COLO668 (cell line): ENCODE results near the gene PLXNA2.

Source experiments
- DNase-seq: peaks from one replicate; lab custom pipeline; 2025; ENCODE audit not compliant: unreplicated experiment; lab: John Stamatoyannopoulos, UW

Gene PLXNA2

DNA sequence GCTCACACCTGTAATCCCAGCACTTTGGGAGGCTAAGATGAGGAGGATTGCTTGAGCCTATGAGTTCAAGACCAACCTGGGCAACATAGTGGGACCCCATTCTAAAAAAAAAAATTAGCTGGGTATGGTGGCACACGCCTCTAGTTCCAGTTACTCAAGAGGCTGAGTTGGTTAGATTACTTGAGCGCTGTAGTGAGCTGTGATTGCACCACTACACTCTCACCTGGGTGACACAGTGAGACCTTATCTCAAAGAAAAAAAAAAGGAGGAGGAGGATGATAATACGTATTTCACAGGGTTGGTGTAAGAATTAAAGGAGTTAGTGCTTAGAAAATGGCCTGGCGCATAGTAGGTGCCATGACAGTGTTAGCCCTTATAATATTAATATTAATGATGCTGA, 144.1 kb downstream of the PLXNA2 start:
- no peak for DNase-seq

DNA sequence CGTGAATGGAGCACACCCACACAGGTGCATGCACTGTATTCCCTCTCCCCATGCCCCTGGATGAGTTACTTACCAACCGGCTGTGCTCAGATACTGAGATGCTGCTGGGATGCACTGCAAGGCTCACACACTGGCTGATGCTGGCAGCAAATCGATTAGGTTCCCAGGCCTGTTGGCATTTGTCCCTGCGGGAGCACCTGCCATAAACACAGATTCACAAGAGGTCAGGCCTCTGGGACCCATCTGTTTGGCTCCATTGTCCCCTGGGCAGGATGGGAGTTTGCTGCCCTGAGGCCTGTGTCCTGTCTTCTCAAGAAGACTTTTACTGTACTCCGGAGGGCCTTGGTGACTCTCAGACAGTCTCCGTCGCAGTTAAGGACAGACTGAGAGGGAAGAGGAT, 145.4 kb downstream of the PLXNA2 start:
- peak; percentile 18 for DNase-seq

DNA sequence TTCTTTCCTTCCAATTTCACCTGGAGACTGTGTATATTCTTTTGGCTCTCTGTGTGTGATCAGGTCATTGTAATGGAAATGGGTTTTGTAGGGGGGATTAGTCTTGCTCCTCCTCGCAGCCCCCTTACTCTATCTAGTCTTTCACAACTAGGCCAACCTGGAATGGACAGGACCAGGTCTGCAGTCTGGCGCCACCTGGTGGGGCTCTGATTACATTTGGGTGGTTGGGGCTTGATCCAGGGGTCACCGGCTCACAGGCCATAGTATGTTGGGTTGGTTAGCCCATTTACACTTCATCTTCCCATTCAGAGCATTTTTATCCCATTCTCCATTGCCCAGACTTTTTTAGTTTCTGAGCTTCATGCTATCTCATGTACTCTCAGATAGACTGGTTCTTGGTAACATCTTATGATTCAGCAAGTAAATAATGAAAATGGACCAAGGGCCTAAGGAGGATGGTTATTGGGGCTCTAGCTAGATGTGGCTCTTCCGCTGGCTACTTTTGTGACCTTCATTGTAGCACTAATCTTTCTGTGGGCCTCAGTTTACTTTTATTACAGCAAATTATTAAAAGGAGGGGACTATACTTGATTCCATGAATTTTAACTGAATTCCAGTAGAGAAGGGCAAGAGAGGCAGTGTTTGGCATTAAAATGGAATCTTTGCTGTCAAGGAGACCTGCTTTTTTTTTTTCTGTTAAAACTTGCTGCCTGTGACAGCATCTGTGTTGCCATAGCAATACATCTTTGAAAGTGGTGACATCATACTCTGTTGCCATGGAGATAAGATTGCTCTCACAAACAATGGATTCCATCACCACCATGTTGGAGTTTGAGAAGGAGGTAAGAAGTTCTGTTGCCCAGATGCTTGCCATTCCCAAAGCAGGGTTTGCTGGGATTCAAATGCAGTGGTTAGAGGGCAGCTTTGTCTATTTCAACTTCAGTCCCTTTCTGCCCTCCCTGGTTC, 150.1 kb downstream of the PLXNA2 start:
- peak; percentile 63 for DNase-seq

DNA sequence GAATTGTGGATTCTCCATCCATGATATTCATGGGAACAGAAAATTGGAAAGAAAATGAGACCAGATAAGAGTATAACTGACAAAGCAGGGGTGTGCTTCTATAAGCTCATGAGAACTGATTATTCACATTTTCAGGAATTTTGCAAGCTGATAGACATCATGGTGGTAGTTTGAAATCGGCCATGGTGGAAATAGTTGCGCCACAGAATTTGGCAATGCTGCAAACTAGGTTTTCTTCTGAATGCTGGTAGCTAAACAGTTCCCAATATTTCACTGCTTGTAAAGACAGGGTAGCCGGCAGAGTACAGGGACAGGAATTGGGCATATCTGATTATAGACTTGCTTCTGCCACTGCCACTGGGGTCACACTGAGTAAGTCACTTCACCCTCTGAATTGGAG, 151.1 kb downstream of the PLXNA2 start:
- no peak for DNase-seq

DNA sequence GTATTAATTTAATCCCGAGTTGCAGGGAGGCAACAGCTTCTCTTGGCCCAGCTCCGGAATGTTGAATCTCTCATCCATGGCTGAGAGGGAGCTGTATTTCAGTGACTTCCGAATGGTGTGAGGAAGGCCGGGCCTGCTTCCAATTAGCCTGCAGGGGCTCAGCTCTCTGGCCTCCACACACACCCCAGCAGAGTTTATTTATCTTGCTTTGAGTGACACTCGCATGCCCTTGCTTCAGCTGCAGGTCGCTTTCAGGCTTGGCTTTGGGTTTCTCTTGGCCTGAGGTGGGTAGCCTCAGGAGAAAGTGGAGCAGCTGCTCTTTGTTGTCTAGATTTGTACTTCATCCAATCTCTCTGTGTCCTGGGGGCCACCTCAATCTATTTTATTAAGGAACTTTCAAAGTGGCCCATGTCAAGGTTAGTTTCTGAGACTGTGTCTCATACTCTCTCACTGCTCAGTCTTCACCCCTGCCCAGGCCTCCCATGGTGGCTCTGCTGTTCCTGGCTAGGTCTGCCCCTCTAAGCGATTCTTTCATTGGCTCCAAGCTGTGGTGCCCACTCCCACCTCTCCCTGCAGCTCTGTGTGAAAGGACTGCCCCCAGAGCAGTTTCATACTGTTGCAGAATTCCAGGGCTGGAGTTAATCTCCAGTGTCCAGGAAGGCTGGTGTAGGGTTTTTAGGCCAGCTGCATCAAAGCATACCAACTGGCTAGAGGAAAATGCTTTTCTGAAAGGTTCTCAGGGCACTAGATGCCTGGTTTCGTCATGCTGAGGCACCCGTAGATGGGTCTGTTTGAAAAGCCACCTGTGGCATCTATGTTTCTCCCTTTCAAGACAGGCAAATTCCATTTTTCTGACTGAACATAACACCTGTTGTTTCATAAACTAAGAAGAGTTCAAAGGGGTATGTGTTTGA, 153.5 kb downstream of the PLXNA2 start:
- no peak for DNase-seq

DNA sequence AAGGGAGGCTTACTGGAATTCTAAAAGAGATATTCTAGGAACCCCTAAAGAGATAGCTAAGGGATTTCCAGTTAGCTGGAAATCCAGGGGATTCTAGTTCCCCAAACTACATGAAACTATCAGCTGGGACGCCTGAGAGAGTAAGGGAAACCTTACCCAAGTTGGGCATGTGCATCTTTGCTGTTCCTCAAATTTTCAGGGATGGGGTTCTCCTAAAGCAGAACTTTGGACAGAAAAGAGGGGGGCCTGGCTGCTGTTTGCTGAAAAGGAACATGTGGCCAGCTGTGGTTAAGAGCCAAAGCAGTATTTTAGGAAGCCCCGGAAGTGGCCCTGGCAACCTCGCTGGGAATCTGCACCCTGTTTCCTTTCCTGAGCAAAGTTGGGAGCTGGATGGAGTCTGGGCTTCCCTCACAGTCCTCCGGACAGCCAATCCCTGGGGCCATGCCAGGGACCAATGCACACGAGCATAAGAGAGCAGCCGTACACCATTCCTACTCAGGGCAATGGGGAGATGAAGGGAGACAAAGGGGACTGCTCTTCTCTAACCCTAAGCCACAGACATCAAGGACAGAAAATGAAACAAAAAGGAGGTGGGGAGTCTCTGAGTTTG, 154.3 kb downstream of the PLXNA2 start:
- DNase-seq = no peak

DNA sequence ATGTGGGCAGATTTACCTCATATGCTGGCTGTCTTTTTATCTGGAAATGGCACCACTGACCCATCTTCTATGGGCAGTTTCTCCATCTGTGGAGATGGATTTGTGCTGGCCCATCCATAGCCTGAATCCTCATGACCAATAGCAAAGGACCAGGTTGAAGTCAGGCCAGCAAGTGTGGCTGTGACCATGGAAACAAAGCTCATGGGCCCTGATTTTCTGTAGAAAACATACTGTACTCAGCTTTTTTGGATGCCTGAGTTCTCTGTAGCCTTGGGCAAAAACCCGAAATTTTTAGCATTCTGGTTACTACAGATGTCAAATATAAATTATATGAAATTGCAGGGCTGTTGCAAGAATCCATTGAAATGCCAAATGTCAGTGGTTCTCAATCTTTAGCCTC, 155.0 kb downstream of the PLXNA2 start:
- DNase-seq = no peak

DNA sequence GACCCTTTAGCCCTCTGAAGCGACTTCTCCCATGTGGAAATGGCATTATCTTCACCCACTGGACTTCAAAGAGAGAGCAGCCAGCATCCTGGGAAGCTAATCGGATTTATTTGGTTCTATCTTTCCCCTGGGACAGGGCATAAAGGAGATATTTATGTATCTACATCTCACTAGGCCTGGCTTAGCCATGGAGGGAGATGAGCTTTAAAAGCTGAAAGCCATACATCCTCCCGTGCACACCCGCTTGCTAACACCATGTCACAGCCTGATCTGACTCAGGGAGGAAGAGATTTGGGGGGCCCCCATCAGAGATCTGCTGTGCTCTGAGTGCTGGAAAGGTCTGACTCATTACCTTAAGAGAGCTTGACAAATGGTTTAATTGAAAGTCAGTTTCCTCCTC, 155.9 kb downstream of the PLXNA2 start:
- DNase-seq = no peak

DNA sequence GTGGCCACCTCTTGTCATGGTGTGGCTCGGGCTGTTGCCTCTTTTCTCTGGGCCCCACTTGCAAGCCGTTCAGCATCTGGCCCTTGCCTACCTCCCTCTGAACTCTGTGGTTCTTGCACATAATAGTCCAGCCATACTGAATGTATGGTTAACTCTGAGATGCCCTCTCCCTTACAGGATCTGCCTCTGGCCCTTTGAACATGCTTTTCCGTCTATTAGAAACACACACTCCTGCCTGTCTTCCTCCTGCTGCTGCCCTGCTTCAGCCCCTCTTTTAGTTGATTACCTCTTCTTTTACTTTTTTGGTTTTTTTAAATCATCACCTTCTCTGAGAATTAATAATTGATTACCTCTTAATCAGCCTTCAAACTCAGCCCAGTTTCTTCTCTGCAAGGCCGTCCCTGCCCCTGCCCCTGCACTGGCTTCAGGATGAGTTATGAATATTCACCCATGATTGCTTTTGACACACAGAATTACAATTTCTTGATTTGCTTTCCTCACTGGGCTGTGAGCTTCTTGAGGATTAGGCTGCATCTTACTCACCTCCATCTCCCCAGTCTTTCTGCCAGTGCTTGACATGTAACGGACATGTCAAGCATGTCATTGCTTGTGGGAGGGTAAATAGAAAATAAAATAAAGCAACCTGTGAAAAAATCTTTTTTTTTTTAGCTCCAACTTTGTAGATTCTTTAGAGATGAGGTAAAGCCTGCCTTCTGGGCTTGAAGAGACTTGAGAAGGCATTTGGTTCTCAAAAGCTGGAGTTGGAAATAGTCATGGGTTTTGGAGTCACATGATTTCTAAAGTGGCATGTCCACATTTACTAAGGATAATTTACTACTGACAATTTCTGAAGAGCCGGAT, 158.3 kb downstream of the PLXNA2 start:
- DNase-seq = no peak

DNA sequence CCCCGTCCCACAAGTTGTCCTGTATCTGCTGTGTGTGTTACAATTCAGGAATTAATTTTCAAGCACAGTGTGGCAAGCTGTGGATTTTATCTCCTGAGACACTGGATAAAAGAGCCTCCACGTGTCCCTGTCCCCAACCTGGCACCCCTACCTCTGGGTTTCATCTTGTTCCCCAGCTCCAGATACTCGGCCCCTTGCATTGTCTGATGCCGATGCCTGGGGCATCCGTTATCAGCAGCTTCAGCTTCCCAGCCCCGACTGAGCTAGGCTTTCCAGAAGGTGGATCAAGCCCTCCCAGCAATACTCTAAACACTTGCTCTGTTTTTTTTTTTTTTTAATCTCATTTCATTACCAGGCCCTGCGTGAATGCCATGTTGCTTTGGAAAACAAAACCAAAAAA, 159.4 kb downstream of the PLXNA2 start:
- DNase-seq = no peak

DNA sequence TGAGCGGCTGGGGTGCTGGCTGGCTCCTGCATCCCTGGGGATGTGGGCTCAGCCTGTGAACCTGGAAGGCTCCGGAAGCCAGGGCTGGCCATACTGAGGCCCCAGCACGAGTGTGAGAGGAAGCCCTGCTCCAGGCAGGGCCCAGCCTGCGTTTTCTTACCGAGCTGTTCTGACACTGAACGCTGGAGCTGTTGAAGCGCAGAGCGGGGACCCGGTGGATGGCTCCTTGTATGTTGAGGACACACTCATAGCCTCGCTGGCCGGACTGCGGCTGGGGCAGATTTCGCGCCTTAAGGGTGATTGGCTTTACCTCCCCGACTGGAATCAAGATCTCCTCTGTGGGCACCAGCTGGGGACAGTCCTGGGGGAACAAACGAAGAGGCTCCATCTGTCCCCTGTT, 160.0 kb downstream of the PLXNA2 start:
- no peak for DNase-seq

DNA sequence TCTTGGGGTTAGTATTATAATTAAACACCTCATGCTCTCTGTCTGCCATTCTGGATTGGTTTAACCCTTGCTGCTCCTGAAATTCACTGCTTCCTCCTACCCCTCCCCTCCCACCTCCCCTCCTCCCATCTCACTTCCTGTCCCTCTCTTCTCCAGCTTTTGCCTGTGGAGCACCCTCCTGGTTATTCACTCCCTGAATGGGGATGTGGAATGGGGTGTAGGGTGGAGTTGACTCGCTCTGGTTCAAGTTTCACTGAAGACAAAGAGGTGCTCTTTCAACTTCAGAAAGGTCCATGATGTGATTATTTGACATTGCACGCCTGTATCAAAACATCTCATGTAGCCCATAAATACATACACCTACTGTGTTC, 160.5 kb downstream of the PLXNA2 start:
- DNase-seq = no peak

DNA sequence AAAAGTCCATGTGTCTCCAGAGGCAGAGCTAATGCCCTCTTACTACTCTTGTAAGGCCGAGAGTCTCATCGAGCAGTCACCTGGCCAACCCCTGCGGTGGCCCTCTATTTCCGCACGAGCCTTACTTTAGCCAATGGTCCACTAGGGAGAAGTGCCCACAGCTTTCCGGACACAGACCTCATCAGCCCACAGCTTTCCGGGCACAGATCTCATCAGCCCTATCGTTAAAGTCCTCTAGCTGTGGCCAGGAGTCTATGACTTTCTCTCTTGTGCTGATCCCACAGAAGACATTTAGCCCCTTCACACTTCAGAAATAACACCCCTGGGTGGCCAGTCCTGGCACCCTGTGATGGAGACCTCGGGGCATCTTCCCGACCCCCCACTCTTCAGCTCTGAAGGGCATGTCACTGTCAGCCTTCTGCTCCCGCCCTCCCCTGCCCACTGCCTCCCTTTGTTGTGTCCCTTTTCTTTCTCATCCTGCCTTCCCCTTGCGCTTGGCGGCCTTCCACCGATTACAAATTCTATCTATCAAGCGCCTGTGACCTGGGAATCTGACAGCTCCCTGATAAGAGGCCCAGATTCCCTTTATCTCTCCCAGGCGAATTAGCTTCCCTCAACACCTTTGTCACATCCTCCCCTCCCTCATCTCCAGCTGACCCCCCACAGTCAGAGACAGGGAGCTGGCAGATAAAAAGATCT, 161.0 kb downstream of the PLXNA2 start:
- DNase-seq = no peak

DNA sequence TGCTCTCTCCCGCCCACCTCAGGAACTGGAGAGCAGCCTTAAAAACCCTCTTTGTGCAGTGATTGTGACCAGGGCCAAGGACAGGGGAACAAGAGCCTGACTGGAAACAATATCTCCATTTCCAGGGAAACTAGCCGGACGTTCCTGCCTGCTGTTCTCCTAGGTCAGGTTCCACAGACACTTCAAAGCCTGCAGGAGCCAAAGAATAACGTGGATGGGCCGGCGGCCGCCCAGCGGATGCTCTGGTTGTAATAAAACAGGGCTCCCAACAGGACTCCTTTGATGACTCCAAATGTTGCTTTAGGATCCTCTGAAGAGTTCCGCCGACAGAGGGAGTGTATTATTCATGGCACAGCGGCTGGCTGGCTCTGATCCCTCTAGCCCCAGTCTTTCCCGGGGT, 162.2 kb downstream of the PLXNA2 start:
- DNase-seq = no peak

DNA sequence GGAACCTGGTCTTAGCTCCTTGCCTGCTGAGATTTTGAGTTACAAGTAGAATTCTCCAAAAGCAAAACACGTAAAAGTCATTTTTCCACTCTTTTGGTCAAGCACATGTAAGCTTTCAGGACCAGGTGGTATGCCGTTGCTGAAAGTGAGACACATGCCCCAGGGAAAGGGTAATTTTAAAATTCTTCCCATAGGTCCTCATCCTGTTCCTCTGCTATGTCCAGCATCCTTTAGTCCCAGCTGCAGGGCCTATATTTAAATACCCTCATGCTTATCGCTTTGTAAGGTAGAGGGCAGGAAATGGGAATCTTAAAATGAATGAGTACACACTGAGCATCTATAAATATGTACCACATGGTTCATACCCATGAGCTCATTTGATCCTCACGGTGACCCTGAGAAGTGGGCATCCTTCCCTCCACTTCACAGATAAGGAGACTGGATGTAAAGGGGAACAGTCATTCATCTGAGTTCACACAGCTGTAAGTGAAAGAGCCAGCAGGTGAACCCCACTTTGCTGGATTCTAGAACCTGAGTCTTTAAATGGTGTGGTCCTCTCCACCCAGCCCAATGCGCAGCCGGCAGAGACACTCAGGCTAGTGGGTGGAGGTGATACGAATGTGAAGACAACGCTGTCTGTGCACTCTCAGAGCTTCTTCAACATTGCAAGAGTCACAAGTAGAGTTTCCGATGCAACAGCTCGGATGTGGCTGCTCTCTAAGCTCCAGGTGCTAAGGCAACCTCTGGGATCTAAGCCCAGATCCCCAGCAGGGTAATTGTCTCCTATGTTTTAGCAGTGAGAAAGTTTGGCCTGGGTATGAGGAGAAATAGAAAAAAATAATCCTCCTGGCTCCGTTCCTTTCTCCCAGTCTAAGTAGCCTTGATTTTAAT, 163.5 kb downstream of the PLXNA2 start:
- DNase-seq = no peak

DNA sequence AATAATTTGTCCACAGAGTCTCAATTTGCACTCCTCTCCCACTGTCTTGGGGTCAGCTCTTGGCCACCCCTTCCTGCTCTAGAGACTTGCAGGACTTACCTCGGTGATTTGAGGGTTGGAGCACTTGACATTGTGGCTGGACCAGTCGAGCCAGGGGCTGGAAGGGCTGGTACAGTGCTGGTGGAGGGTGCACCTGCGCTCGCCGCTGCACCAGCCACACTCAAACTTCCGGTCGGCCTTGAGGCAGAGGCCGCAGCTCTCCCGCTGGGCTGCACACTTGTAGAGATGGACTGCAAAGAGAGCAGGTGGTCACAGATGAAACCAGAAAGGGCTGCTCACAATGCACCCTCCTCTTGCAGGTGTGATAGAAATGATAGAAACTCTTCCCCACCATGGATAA, 165.0 kb downstream of the PLXNA2 start:
- DNase-seq = no peak

DNA sequence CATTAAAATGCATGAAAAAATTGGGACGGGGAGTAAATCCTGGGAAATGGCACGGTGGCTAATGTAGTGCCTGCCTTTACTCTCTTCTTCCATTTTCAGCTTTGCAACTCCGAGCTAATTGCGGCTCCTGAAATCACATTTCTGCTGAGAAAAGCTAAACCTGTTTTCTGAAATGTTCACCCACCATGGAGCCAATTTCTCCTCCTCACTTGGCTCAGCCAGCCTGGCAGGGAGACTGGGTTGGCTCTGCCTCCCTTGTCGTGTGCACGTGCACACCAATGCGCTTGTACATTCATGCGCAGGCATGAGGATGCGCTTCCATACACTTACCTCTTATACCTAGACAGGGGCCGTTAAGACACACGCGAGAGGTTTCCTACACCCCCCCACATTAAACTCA, 165.4 kb downstream of the PLXNA2 start:
- DNase-seq = no peak

DNA sequence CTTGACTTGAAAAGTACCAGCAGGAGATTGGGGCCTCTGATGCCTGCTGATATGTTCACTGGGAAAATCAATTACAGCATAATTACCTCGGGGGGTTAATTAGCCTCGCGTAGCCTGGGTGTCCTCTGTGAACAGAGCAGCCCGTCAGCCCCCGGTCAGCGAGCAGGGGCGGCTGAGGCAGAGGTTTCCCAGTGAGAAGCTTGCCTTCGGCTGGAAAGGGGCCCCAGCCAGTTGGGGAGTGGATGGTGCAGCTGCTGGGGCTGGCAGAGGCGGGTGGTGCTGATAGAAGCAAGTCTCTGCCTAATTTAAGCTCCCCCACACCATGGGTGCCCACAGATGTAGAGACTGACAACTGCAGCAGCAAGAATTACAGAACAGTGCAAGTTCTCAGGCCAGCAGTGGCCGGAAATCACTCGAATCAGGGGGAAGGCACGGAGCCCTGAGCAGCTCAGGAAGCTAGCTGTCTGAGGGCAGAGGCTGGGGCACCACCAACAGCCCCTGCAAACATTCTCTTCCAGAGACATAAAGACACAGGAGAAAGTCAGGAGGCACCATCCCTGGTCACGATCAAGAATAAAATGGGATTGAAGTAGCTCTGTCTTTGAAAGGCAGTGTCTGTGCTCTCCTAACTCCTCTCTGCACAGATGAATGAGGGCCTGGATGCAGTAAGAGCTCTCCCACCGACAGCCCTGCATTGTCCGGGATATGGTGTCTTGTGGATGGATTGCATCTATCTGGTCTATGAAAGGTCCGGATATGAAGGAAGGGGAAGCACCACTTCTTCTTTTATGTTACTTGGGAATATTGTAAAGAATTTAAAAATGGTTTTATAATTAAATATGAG, 166.7 kb downstream of the PLXNA2 start:
- no peak for DNase-seq
